ENCODE measurements around the gene RARRES1.

Gene RARRES1

GRCh38 chr3:158731938-158732855 lies at the start of gene RARRES1:
Gene RARRES1 (minus strand): TSS chr3:158732457. CDS start chr3:158732415, 42 bp downstream.
- peak; percentile 81 for DNase-seq (ENCODE audit: low read depth, low spot score)

- no peak for DNase-seq (ENCODE audit: low read depth, low spot score)
Observed at GRCh38 chr3:158781849-158782248, 49.6 kb upstream of the RARRES1 start.

GRCh38 chr3:158781191-158781590 lies 48.9 kb upstream of the RARRES1 start:
- DNase-seq (ENCODE audit: low read depth, low spot score), result no peak

GRCh38 chr3:158780766-158781165 lies 48.5 kb upstream of the RARRES1 start:
- DNase-seq (ENCODE audit: low read depth, low spot score), result no peak

- DNase-seq (ENCODE audit: low read depth, low spot score), result no peak
Observed at GRCh38 chr3:158777161-158777873, 45.1 kb upstream of the RARRES1 start.

GRCh38 chr3:158776531-158776930 lies 44.3 kb upstream of the RARRES1 start:
- no peak for DNase-seq (ENCODE audit: low read depth, low spot score)

- DNase-seq (ENCODE audit: low read depth, low spot score), result no peak
Observed at GRCh38 chr3:158775426-158776410, 43.5 kb upstream of the RARRES1 start.

GRCh38 chr3:158774965-158775364 lies 42.7 kb upstream of the RARRES1 start:
- no peak for DNase-seq (ENCODE audit: low read depth, low spot score)

GRCh38 chr3:158773845-158774830 lies 41.9 kb upstream of the RARRES1 start:
- no peak for DNase-seq (ENCODE audit: low read depth, low spot score)

- DNase-seq (ENCODE audit: low read depth, low spot score), result no peak
Observed at GRCh38 chr3:158773166-158773565, 40.9 kb upstream of the RARRES1 start.

- no peak for DNase-seq (ENCODE audit: low read depth, low spot score)
Observed at GRCh38 chr3:158771982-158772381, 39.7 kb upstream of the RARRES1 start.

GRCh38 chr3:158771577-158771976 lies 39.3 kb upstream of the RARRES1 start:
- no peak for DNase-seq (ENCODE audit: low read depth, low spot score)

- DNase-seq (ENCODE audit: low read depth, low spot score), result no peak
Observed at GRCh38 chr3:158770741-158771350, 38.6 kb upstream of the RARRES1 start.

- DNase-seq (ENCODE audit: low read depth, low spot score), result peak; percentile 65
Observed at GRCh38 chr3:158769952-158770740, 37.9 kb upstream of the RARRES1 start.

- DNase-seq (ENCODE audit: low read depth, low spot score), result peak; percentile 31
Observed at GRCh38 chr3:158769549-158769948, 37.3 kb upstream of the RARRES1 start.

- peak; percentile 95 for DNase-seq (ENCODE audit: low read depth, low spot score)
Observed at GRCh38 chr3:158768881-158769543, 36.8 kb upstream of the RARRES1 start.

GRCh38 chr3:158768361-158768787 lies 36.1 kb upstream of the RARRES1 start:
- DNase-seq (ENCODE audit: low read depth, low spot score), result peak; percentile 78

GRCh38 chr3:158766364-158766763 lies 34.1 kb upstream of the RARRES1 start:
- DNase-seq (ENCODE audit: low read depth, low spot score), result no peak
